Tibial nerve (tissue), 4 donors: ENCODE data around the gene STK31. TPM values are rescaled to one million over a fixed set of nuclear protein-coding genes. Genes with fewer than 3 reads are reported as not detected.
A peak's percentile ranks its signal among the peaks of the same experiment; 100 is the strongest.

Experiments
- DNase-seq, 2 donors: peaks; one replicate each; pipeline ENCODE4 v3.0.0-alpha.2; 2019; ENCODE audit warnings: low spot score in 2 of 2
- H3K27ac ChIP-seq, 4 donors: fragments of 200-600 bp; sonication (generic) in 3 of 4; one replicate each; pipeline ENCODE4 v1.5.1; 2017 to 2019; ENCODE audit warnings: mild to moderate bottlenecking in 1 of 4
- H3K27me3 ChIP-seq, 2 donors: fragments of 200-600 bp; sonication (generic) in 1 of 2; one replicate each; pipeline versions ENCODE4 v1.5.1 to v1.6.0; 2017 to 2019
- H3K36me3 ChIP-seq, 3 donors: fragments of 200-600 bp; sonication (generic); one replicate each; pipeline ENCODE4 v1.5.1; 2018 to 2019
- H3K4me1 ChIP-seq, 4 donors: fragments of 200-600 bp; sonication (generic) in 3 of 4; one replicate each; pipeline ENCODE4 v1.5.1; 2017 to 2019
- H3K4me3 ChIP-seq, 4 donors: fragments of 200-600 bp; sonication (generic) in 3 of 4; one replicate each; pipeline ENCODE4 v1.5.1; 2017 to 2019; ENCODE audit warnings: mild to moderate bottlenecking in 1 of 4, moderate library complexity in 1 of 4
- H3K9me3 ChIP-seq, 4 donors: fragments of 200-600 bp; sonication (generic) in 3 of 4; one replicate each; pipeline ENCODE4 v1.5.1; 2017 to 2019
- EP300 ChIP-seq, 2 donors: sonication (generic); formaldehyde crosslinking; IDR thresholded peaks; one replicate each; pipeline ENCODE4 v1.6.1; 2017; ENCODE audit warnings: antibody characterized with exemption in 2 of 2, mild to moderate bottlenecking in 1 of 2
- POLR2A ChIP-seq, 2 donors: fragments of 450-650 bp; IDR thresholded peaks; one replicate each; pipeline ENCODE4 v1.6.1; 2017; ENCODE audit warnings: antibody characterized with exemption in 2 of 2, mild to moderate bottlenecking in 2 of 2, moderate library complexity in 2 of 2
- WGBS, 2 donors: methylation state at CpG; one replicate each; pipeline ENCODE4 v1.1.5; 2018; 5-methylcytosine and 5-hydroxymethylcytosine counted together
- total RNA-seq, 4 donors: library from RNA; depleted of rRNA; stranded (reverse); fragments of >200 nt; gene quantifications; one replicate each; pipeline ENCODE4 v1.1.0, GENCODE V29; 2016
- TF ChIP-seq, protein P1 (sequence below), 5 experiments: fragments of 200-600 bp in 3 of 5; fragments of 450-650 bp in 2 of 5; sonication (generic) in 3 of 5; IDR thresholded peaks; one replicate each; pipeline ENCODE4 v1.5.1; 2016 to 2019; ENCODE audit warnings: antibody characterized with exemption in 5 of 5, mild to moderate bottlenecking in 3 of 5, moderate library complexity in 2 of 5

STK31 gene
- total RNA-seq, 4 donors from 2014 or later: 0.84 to 2.8 (median 1.1) TPM

DNA sequence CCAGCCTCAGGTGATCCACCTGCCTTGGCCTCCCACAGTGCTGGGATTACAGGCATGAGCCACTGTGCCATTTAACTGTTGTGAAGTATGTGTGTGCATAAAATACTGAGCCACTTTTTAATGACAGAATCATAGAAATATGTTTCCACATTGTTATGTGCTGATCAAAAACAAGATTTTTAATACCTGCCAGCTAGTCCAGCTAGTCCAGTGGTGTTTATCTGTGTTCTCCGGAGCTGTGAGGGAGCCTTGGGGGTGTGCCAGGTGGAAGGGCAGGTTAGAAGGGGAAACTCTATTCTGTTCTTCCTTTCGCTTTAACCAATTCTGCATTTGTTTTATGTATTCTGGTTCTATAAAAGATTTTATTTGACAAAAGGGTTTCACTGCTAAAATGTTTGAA lies 23.0 kb upstream of the STK31 start:
- Histone ChIP-seq H3K4me3 (no peak overlapping the region), H3K9me3 (no peaks in the 10 kb centered on the region), H3K4me1 (peaks cover 0 to 4% (median 0%) of the 10 kb centered on the region in 4 donors), H3K27me3 (no peaks in the 10 kb centered on the region), H3K36me3 (peaks cover 0 to 47% (median 4%) of the 10 kb centered on the region in 3 donors), H3K27ac (peak overlapping the region in 2 of 4 donors; percentile 1 to 18)
- WGBS, 2 donors: 67 to 78% methylated on average over 2 of the region's 2 CpGs
- DNase-seq: no peak
- no peak for TF ChIP-seq POLR2A (IDR thresholded peaks at IDR 0.05)
- TF ChIP-seq, protein P1, sequence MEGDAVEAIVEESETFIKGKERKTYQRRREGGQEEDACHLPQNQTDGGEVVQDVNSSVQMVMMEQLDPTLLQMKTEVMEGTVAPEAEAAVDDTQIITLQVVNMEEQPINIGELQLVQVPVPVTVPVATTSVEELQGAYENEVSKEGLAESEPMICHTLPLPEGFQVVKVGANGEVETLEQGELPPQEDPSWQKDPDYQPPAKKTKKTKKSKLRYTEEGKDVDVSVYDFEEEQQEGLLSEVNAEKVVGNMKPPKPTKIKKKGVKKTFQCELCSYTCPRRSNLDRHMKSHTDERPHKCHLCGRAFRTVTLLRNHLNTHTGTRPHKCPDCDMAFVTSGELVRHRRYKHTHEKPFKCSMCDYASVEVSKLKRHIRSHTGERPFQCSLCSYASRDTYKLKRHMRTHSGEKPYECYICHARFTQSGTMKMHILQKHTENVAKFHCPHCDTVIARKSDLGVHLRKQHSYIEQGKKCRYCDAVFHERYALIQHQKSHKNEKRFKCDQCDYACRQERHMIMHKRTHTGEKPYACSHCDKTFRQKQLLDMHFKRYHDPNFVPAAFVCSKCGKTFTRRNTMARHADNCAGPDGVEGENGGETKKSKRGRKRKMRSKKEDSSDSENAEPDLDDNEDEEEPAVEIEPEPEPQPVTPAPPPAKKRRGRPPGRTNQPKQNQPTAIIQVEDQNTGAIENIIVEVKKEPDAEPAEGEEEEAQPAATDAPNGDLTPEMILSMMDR (IDR thresholded peaks at IDR 0.05): no peak
- TF ChIP-seq EP300 (IDR thresholded peaks at IDR 0.05): no peak

DNA sequence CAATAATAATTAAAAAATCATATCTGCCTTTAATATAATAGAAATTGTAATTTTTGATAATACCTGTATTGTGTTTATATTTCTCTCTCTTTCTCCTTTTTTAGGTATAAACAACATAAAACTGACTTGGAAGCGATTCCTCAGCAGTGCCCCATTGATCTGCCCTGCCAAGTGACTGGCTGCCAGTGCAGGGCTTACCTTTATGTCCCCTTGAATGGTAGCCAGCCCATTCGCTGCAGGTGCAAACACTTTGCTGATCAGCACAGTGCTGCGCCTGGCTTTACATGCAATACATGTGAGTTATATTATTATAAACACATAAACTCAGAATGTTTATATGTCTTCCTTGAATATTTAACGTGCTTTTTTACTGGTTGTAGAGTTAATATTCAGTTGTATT lies 20.9 kb upstream of the STK31 start:
- no peak for DNase-seq
- WGBS, 2 donors: 96% methylated on average over 4 of the region's 4 CpGs
- no peak overlapping the region for H3K4me3 ChIP-seq
- TF ChIP-seq EP300 (IDR thresholded peaks at IDR 0.05) (no peak), POLR2A (IDR thresholded peaks at IDR 0.05) (no peak)
- TF ChIP-seq, protein P1 (IDR thresholded peaks at IDR 0.05): no peak
- H3K27ac ChIP-seq: no peak overlapping the region
- H3K36me3 ChIP-seq: peaks cover 0 to 68% (median 13%) of the 10 kb centered on the region in 3 donors
- no peaks in the 10 kb centered on the region for H3K9me3 ChIP-seq
- no peaks in the 10 kb centered on the region for H3K27me3 ChIP-seq
- peaks cover 0 to 4% (median 0%) of the 10 kb centered on the region in 4 donors for H3K4me1 ChIP-seq

DNA sequence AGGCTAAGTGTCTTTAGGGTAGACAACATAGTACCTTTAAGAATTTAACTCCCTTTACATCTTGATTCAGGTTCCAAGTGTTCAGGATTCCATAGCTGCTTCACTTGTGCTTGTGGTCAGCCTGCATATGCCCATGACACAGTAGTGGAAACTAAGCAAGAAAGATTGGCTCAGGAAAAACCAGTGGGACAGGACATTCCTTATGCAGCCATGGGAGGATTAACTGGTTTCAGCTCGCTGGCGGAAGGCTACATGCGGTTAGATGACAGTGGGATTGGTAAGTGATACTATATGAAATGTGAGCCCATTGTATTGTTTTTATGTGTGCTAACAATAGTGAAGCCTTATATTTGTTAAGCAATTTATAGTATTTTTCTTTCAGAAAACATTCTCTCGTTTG lies 18.7 kb upstream of the STK31 start:
- DNase-seq: no peak
- H3K4me3 ChIP-seq: no peak overlapping the region
- no peaks in the 10 kb centered on the region for H3K9me3 ChIP-seq
- no peaks in the 10 kb centered on the region for H3K27me3 ChIP-seq
- H3K4me1 ChIP-seq: no peaks in the 10 kb centered on the region
- TF ChIP-seq, protein P1 (IDR thresholded peaks at IDR 0.05): no peak
- TF ChIP-seq EP300 (IDR thresholded peaks at IDR 0.05) (no peak), POLR2A (IDR thresholded peaks at IDR 0.05) (no peak)
- peaks cover 0 to 86% (median 13%) of the 10 kb centered on the region in 3 donors for H3K36me3 ChIP-seq
- 89 to 95% methylated on average over 4 of the region's 4 CpGs for WGBS, 2 donors
- no peak overlapping the region for H3K27ac ChIP-seq

DNA sequence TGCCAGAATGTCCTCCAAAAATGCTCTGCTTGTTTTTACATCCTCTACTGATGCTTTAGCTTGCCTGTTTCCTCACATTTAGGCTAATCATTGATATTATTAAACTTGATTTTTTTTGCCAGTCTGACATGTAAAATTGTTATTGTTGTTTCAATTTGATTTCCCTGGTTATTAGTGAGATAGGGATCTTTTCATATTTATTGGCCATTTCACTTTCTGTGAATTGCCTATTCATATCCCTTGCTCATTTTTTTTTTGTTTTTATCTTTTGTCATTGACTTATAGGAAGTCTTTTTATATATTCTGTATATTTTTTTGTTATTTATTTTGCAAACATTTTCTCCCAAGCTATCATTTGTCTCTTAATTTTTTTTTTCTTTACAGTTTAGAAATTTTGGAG lies 16.8 kb upstream of the STK31 start:
- DNase-seq: no peak
- no peaks in the 10 kb centered on the region for H3K27me3 ChIP-seq
- H3K4me1 ChIP-seq: no peaks in the 10 kb centered on the region
- no peaks in the 10 kb centered on the region for H3K9me3 ChIP-seq
- H3K36me3 ChIP-seq: peaks cover 0 to 78% (median 13%) of the 10 kb centered on the region in 3 donors
- H3K27ac ChIP-seq: no peak overlapping the region
- TF ChIP-seq EP300 (IDR thresholded peaks at IDR 0.05) (no peak), POLR2A (IDR thresholded peaks at IDR 0.05) (no peak)
- no peak overlapping the region for H3K4me3 ChIP-seq

DNA sequence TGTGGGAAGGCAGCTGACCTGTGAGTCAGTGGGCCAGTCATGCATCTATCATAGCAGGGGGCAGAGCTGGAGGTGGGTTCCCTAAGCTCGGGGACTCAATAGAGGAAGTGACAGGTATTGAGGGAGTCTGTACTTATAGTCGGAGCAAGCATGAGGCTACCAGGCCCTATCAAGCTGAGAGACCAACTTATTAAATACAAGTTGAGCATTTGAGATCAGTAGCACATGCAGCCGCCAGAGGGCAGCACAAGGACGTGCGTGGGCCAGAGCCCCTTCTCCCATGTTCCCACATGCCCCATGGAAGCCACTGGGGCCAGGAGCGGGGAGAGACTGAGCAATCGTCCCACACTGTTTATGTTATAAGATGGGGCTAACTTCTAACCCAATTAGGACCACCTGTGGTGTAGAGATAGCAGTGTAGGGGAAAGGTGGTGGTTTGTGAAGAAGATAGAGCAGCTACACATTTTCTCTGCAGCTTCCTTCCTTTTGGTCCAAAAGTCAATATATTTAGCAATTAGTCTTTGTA lies 13.0 kb upstream of the STK31 start:
- Histone ChIP-seq H3K36me3 (peaks cover 0 to 53% (median 9%) of the 10 kb centered on the region in 3 donors), H3K27me3 (no peaks in the 10 kb centered on the region), H3K4me3 (no peak overlapping the region), H3K4me1 (no peaks in the 10 kb centered on the region), H3K27ac (no peak overlapping the region), H3K9me3 (no peaks in the 10 kb centered on the region)
- no peak for TF ChIP-seq POLR2A (IDR thresholded peaks at IDR 0.05)
- TF ChIP-seq, protein P1 (IDR thresholded peaks at IDR 0.05): peak; percentile 21 to 52 (median 32)
- WGBS, 2 donors: 17 to 27% methylated on average over 6 of the region's 7 CpGs
- peak in 1 of 2 donors; percentile 30 for DNase-seq

GRCh38 chr7:23698822-23699221 lies 11.2 kb upstream of the STK31 start:
- H3K27me3 ChIP-seq: no peaks in the 10 kb centered on the region
- H3K4me3 ChIP-seq: no peak overlapping the region
- H3K4me1 ChIP-seq: no peaks in the 10 kb centered on the region
- 49 to 55% methylated on average over 2 of the region's 2 CpGs for WGBS, 2 donors
- H3K9me3 ChIP-seq: no peaks in the 10 kb centered on the region
- TF ChIP-seq, protein P1 (IDR thresholded peaks at IDR 0.05): no peak
- TF ChIP-seq POLR2A (IDR thresholded peaks at IDR 0.05) (no peak), EP300 (IDR thresholded peaks at IDR 0.05) (no peak)
- no peak for DNase-seq
- peaks cover 0 to 50% (median 0%) of the 10 kb centered on the region in 3 donors for H3K36me3 ChIP-seq
- no peak overlapping the region for H3K27ac ChIP-seq
